HL-60 (cell line): Measurements from ENCODE around the gene CAMK2D.

Experiments
- DNase-seq, 2 experiments: peaks; one replicate each; pipeline ENCODE4 v3.0.0-alpha.2; 2010 to 2020; ENCODE audit warnings: low read depth in 1 of 2, low spot score in 1 of 2
- H3K27ac ChIP-seq: fragments of 250-450 bp; sonication (Bioruptor Pico); replicated peaks from 2 replicates; pipeline ENCODE4 v1.5.1; 2020; ENCODE audit warnings: mild to moderate bottlenecking, moderate library complexity
- H3K27me3 ChIP-seq: fragments of 250-450 bp; sonication (Bioruptor Pico); 2 replicates; pipeline ENCODE4 v1.5.1; 2021; ENCODE audit warnings: mild to moderate bottlenecking, moderate library complexity; ENCODE audit not compliant: insufficient read depth, poor library complexity, severe bottlenecking
- H3K4me3 ChIP-seq: replicated peaks from 2 replicates; pipeline ENCODE4 v1.5.1; 2011; ENCODE audit warnings: mild to moderate bottlenecking, control low read depth, low read length; ENCODE audit not compliant: insufficient read depth
- CTCF ChIP-seq: IDR thresholded peaks from one replicate; pipeline ENCODE4 v1.5.1; 2011; ENCODE audit warnings: low read length, control low read depth, inconsistent platforms; ENCODE audit not compliant: insufficient read depth
- GABPA ChIP-seq: IDR thresholded peaks from 2 replicates; pipeline ENCODE4 v1.6.1; 2012; ENCODE audit warnings: low read depth
- POLR2AphosphoS5 ChIP-seq: IDR thresholded peaks from 2 replicates; pipeline ENCODE4 v1.6.1; 2012; ENCODE audit warnings: low read depth
- REST ChIP-seq: IDR thresholded peaks from 2 replicates; pipeline ENCODE4 v1.6.1; 2012; ENCODE audit warnings: low read depth; ENCODE audit not compliant: insufficient replicate concordance
- SPI1 ChIP-seq: IDR thresholded peaks from 2 replicates; pipeline ENCODE4 v1.6.1; 2012; ENCODE audit warnings: low read depth, mild to moderate bottlenecking, borderline replicate concordance

Gene CAMK2D

GRCh38 chr4:113480109-113480508 is 281.4 kb downstream of the CAMK2D start:
- no peak for DNase-seq
- no peak for TF ChIP-seq SPI1
- TF ChIP-seq GABPA, result no peak
- TF ChIP-seq REST, result no peak
- no peak for TF ChIP-seq POLR2AphosphoS5
- TF ChIP-seq CTCF, result no peak
- no peak overlapping the region for H3K27ac ChIP-seq
- no peaks in the 10 kb centered on the region for H3K27me3 ChIP-seq
- no peak overlapping the region for H3K4me3 ChIP-seq

- Histone ChIP-seq H3K27ac (no peak overlapping the region), H3K4me3 (no peak overlapping the region), H3K27me3 (no peaks in the 10 kb centered on the region)
- TF ChIP-seq GABPA, result no peak
- TF ChIP-seq POLR2AphosphoS5, result no peak
- no peak for TF ChIP-seq CTCF
- no peak for TF ChIP-seq SPI1
- TF ChIP-seq REST, result no peak
- no peak for DNase-seq
Observed at GRCh38 chr4:113478032-113478431, 283.5 kb downstream of the CAMK2D start.

- H3K4me3 ChIP-seq, result no peak overlapping the region
- TF ChIP-seq SPI1 (no peak), REST (no peak), POLR2AphosphoS5 (no peak), GABPA (no peak), CTCF (no peak)
- no peaks in the 10 kb centered on the region for H3K27me3 ChIP-seq
- no peak overlapping the region for H3K27ac ChIP-seq
- DNase-seq, result no peak
Observed at GRCh38 chr4:113476800-113477199, 284.7 kb downstream of the CAMK2D start.
